CD14-positive monocyte (primary cell): ENCODE measurements around the gene NFKB1. TPM values are rescaled to one million over a fixed set of nuclear protein-coding genes. Genes with fewer than 3 reads are reported as not detected.
A peak's percentile ranks its signal among the peaks of the same experiment; 100 is the strongest.

Source experiments
- DNase-seq, 3 donors: peaks; one replicate each; pipeline ENCODE4 v3.0.0-alpha.2; 2011 to 2022
- H2AFZ ChIP-seq: 2 replicates; pipeline ENCODE4 v1.6.0; 2012; ENCODE audit warnings: mild to moderate bottlenecking, low read depth, low read length, inconsistent platforms; ENCODE audit not compliant: insufficient read depth, poor library complexity, severe bottlenecking
- H3K27ac ChIP-seq, 2 donors: 1 replicate in 1 of 2; 2 replicates in 1 of 2; pipeline ENCODE4 v1.5.1; 2012 to 2013; ENCODE audit warnings: low read length in 2 of 2, control low read depth in 1 of 2, inconsistent platforms in 1 of 2, low read depth in 1 of 2, mild to moderate bottlenecking in 1 of 2
- H3K27me3 ChIP-seq, 2 donors: one replicate each; pipeline versions ENCODE4 v1.6.0 to v1.6.1; 2011 to 2013; ENCODE audit warnings: low read length in 2 of 2; ENCODE audit not compliant: control insufficient read depth in 2 of 2, insufficient read depth in 2 of 2
- H3K36me3 ChIP-seq, 2 donors: replicated peaks in 1 of 2; 1 replicate in 1 of 2; 2 replicates in 1 of 2; pipeline versions ENCODE4 v1.5.1 to v1.6.1; 2012 to 2013; ENCODE audit warnings: low read length in 2 of 2, control low read depth in 1 of 2, inconsistent platforms in 1 of 2, mild to moderate bottlenecking in 1 of 2; ENCODE audit not compliant: insufficient read depth in 2 of 2, control insufficient read depth in 1 of 2
- H3K4me1 ChIP-seq, 2 donors: 1 replicate in 1 of 2; 2 replicates in 1 of 2; pipeline versions ENCODE4 v1.5.1 to v1.6.1; 2012 to 2013; ENCODE audit warnings: low read length in 2 of 2, control low read depth in 1 of 2, inconsistent platforms in 1 of 2, mild to moderate bottlenecking in 1 of 2, moderate library complexity in 1 of 2; ENCODE audit not compliant: insufficient read depth in 2 of 2, control insufficient read depth in 1 of 2
- H3K4me2 ChIP-seq: replicated peaks from 2 replicates; pipeline ENCODE3; 2012; ENCODE audit warnings: low read length, moderate library complexity, mild to moderate bottlenecking; ENCODE audit not compliant: poor library complexity, severe bottlenecking; ENCODE audit errors: extremely low read depth
- H3K4me3 ChIP-seq, 3 experiments: fragments of 200-600 bp in 1 of 3; sonication (generic) in 1 of 3; replicated peaks in 1 of 3; 1 replicate in 2 of 3; 2 replicates in 1 of 3; pipeline ENCODE4 v1.5.1; 2011 to 2013; ENCODE audit warnings: low read length in 3 of 3, mild to moderate bottlenecking in 3 of 3, control low read depth in 2 of 3, low read depth in 2 of 3, inconsistent platforms in 1 of 3, moderate library complexity in 1 of 3
- H3K79me2 ChIP-seq: 2 replicates; pipeline ENCODE4 v1.6.0; 2012; ENCODE audit warnings: mild to moderate bottlenecking, control low read depth, inconsistent platforms, low read length, moderate library complexity; ENCODE audit not compliant: insufficient read depth
- H3K9ac ChIP-seq: 2 replicates; pipeline ENCODE4 v1.6.0; 2017; ENCODE audit warnings: low read length, mild to moderate bottlenecking; ENCODE audit not compliant: insufficient read depth, poor library complexity, severe bottlenecking
- H3K9me3 ChIP-seq, 2 donors: replicated peaks in 1 of 2; 1 replicate in 1 of 2; 2 replicates in 1 of 2; pipeline versions ENCODE4 v1.5.1 to v1.6.1; 2012 to 2013; ENCODE audit warnings: low read length in 2 of 2, control low read depth in 1 of 2; ENCODE audit not compliant: control insufficient read depth in 1 of 2, insufficient read depth in 1 of 2
- H4K20me1 ChIP-seq: 2 replicates; pipeline ENCODE4 v1.6.0; 2012; ENCODE audit warnings: mild to moderate bottlenecking, low read length, control low read depth, moderate library complexity; ENCODE audit not compliant: insufficient read depth
- H3K27ac Mint-ChIP-seq, 7 donors: one replicate each; pipeline ENCODE4 v1.8.0; 2020; ENCODE audit warnings: mild to moderate bottlenecking in 7 of 7, mixed read lengths in 7 of 7, moderate library complexity in 6 of 7, inconsistent platforms in 2 of 7
- H3K27me3 Mint-ChIP-seq, 3 donors: one replicate each; pipeline ENCODE4 v1.8.0; 2021 to 2022; ENCODE audit warnings: low read depth in 3 of 3, mild to moderate bottlenecking in 3 of 3, mixed read lengths in 3 of 3, moderate library complexity in 3 of 3, inconsistent platforms in 1 of 3
- H3K36me3 Mint-ChIP-seq, 2 donors: one replicate each; pipeline ENCODE4 v1.8.0; 2020; ENCODE audit warnings: mixed read lengths in 2 of 2, inconsistent platforms in 1 of 2, mild to moderate bottlenecking in 1 of 2
- H3K4me1 Mint-ChIP-seq: one replicate; pipeline ENCODE4 v1.8.0; 2020; ENCODE audit warnings: mild to moderate bottlenecking, mixed read lengths
- H3K4me3 Mint-ChIP-seq, 2 donors: one replicate each; pipeline ENCODE4 v1.8.0; 2020; ENCODE audit warnings: mild to moderate bottlenecking in 2 of 2, mixed read lengths in 2 of 2, moderate library complexity in 1 of 2
- H3K9me3 Mint-ChIP-seq, 7 donors: one replicate each; pipeline ENCODE4 v1.8.0; 2020 to 2022; ENCODE audit warnings: mixed read lengths in 7 of 7, mild to moderate bottlenecking in 6 of 7, moderate library complexity in 6 of 7, inconsistent platforms in 2 of 7
- WGBS: methylation state at CpG from one replicate; pipeline ENCODE4 v1.1.5; 2013; ENCODE audit warnings: missing lambda C conversion rate; ENCODE audit not compliant: insufficient coverage; 5-methylcytosine and 5-hydroxymethylcytosine counted together
- intact Hi-C, 2 donors: fragments of 100-400 bp; cut with micrococcal nuclease; formaldehyde crosslinking; loops; one replicate each; pipeline versions ENCODE4 v1.15.0 to v1.15.1; 2023
- polyA plus RNA-seq, 3 donors: library from polyadenylated mRNA; depleted of rRNA in 1 of 3; unstranded in 2 of 3; stranded (reverse) in 1 of 3; fragments of 300-500 nt in 2 of 3; fragments of >200 nt in 1 of 3; fragmentation: Illumina TruSeq in 2 of 3; gene quantifications; 1 replicate in 2 of 3; 2 replicates in 1 of 3; pipeline ENCODE4 v1.2.3, GENCODE V29; 2012 to 2021
- TF ChIP-seq, protein P1 (sequence below): fragments of 200-600 bp; IDR thresholded peaks from one replicate; pipeline ENCODE4 v1.8.0; 2022; ENCODE audit warnings: antibody characterized with exemption, mild to moderate bottlenecking

Gene NFKB1
- polyA plus RNA-seq, 3 donors = 9.0 to 34.4 (median 17.8) TPM

- H3K27me3 ChIP-seq = no peaks in the 10 kb centered on the region
Measured at GRCh38 chr4:102563000-102563399, 61.8 kb downstream of the NFKB1 start.

DNA sequence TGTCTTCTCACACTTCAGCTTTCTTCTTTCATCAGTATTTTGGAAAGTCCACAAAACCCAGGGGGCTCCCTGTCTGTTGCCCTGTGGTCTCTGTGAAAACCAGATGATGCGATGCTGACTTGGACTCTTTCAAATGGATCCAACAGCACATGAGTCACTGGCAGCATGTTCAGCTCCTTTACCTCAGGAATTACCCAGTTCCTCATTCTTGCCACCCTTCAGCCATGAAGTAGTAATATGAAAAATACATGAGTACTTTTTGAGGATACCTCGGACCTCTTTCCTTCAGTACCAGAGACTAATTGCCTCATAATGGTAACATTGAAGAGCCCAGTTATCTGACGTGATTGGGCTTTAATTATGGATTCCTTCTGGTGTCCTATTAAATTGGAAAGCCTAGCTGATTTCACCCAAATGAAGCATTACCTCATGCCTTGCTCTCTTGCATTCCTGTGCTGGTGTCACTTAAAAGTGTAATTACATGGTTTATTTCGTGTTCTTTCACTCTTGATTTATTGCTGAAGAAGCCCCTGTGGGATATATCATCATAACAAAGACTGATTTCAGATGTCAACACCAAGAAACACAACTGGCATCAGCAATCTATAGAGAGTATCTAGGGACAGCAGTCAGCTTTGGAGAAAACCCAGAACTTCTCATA lies 63.4 kb downstream of the NFKB1 start:
- no peak overlapping the region for H3K9ac ChIP-seq
- H3K36me3 ChIP-seq = peaks cover 11 to 68% of the 10 kb centered on the region in 2 donors
- H3K9me3 Mint-ChIP-seq = no peaks in the 10 kb centered on the region
- no peaks in the 10 kb centered on the region for H3K27me3 ChIP-seq
- no peaks in the 10 kb centered on the region for H3K4me1 ChIP-seq
- intact Hi-C loops = no loop called here
- peak; percentile 36 to 97 (median 53) for DNase-seq
- no peak overlapping the region for H3K4me2 ChIP-seq
- H3K4me3 ChIP-seq = no peak overlapping the region
- H3K4me3 Mint-ChIP-seq = no peak overlapping the region
- TF ChIP-seq, protein P1, sequence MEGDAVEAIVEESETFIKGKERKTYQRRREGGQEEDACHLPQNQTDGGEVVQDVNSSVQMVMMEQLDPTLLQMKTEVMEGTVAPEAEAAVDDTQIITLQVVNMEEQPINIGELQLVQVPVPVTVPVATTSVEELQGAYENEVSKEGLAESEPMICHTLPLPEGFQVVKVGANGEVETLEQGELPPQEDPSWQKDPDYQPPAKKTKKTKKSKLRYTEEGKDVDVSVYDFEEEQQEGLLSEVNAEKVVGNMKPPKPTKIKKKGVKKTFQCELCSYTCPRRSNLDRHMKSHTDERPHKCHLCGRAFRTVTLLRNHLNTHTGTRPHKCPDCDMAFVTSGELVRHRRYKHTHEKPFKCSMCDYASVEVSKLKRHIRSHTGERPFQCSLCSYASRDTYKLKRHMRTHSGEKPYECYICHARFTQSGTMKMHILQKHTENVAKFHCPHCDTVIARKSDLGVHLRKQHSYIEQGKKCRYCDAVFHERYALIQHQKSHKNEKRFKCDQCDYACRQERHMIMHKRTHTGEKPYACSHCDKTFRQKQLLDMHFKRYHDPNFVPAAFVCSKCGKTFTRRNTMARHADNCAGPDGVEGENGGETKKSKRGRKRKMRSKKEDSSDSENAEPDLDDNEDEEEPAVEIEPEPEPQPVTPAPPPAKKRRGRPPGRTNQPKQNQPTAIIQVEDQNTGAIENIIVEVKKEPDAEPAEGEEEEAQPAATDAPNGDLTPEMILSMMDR = no peak
- no peak overlapping the region for H3K27ac ChIP-seq
- H3K36me3 Mint-ChIP-seq = peaks cover 38 to 60% of the 10 kb centered on the region in 2 donors
- no peaks in the 10 kb centered on the region for H3K9me3 ChIP-seq
- peaks cover 97% of the 10 kb centered on the region for H4K20me1 ChIP-seq
- peaks cover 6% of the 10 kb centered on the region for H3K79me2 ChIP-seq
- no peaks in the 10 kb centered on the region for H3K27me3 Mint-ChIP-seq
- WGBS = no CpG with 5 or more reads among the region's 4 CpGs
- peaks cover 17% of the 10 kb centered on the region for H3K4me1 Mint-ChIP-seq
- no peak overlapping the region for H2AFZ ChIP-seq
- H3K27ac Mint-ChIP-seq = peak overlapping the region in 3 of 7 donors; percentile 33 to 80 (median 64)

More at GRCh38 chr4:102563000-102563399, 61.8 kb downstream of the NFKB1 start:
- no peak overlapping the region for H3K4me3 Mint-ChIP-seq
- Histone ChIP-seq H3K79me2 (no peaks in the 10 kb centered on the region), H3K4me2 (no peak overlapping the region), H4K20me1 (peaks cover 99% of the 10 kb centered on the region), H3K4me3 (no peak overlapping the region), H3K4me1 (no peaks in the 10 kb centered on the region), H3K27ac (no peak overlapping the region), H3K36me3 (peaks cover 11 to 64% of the 10 kb centered on the region in 2 donors), H3K9me3 (no peaks in the 10 kb centered on the region), H2AFZ (no peak overlapping the region), H3K9ac (no peak overlapping the region)
- intact Hi-C loops = no loop called here
- TF ChIP-seq, protein P1 = no peak
- H3K9me3 Mint-ChIP-seq = no peaks in the 10 kb centered on the region
- peaks cover 44 to 62% of the 10 kb centered on the region in 2 donors for H3K36me3 Mint-ChIP-seq
- no CpG with 5 or more reads among the region's 1 CpG for WGBS
- peak in 1 of 3 donors; percentile 52 for DNase-seq
- H3K27me3 Mint-ChIP-seq = no peaks in the 10 kb centered on the region
- H3K4me1 Mint-ChIP-seq = peaks cover 18% of the 10 kb centered on the region
- peak overlapping the region in 3 of 7 donors; percentile 45 to 67 (median 51) for H3K27ac Mint-ChIP-seq
